ENCODE results near the gene TXNDC15. TPM values are rescaled to one million over a fixed set of nuclear protein-coding genes. Genes with fewer than 3 reads are reported as not detected.

The TXNDC15 gene
- total RNA-seq, 5 donors from 2014 or later (not counting 1 experiment from before 2014, with no cell fraction given): 25.5 to 49.1 (median 38.4) TPM

DNA sequence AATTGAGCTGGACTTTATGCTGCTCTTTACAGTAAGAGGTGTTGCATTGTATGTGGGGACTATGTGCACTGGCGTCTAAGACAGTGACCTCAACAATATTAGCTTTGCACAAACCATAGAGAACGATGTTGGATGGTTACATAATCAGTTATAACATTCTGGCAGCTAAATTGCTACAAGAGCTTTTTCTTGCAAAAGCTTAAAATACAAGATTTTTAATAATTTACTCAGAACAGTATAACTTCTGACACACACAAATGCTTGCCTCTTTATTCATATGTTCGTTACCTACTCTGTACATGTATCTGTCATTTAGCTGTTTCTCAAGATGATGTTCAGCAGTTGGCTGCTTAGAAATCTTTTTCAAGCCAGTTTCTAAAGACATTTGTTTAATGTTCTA lies 16.8 kb upstream of the TXNDC15 start:
- Histone ChIP-seq H3K4me3 (ENCODE audit: control insufficient read depth in 1 of 2, extremely low read depth in 1 of 2, low read length in 1 of 2) (no peak overlapping the region), H3K27me3 (replicated peaks in 1 of 2; ENCODE audit: control insufficient read depth in 2 of 2, extremely low read depth in 1 of 2, insufficient read depth in 2 of 2, low read length in 1 of 2) (no peaks in the 10 kb centered on the region), H3K4me1 (ENCODE audit: control insufficient read depth in 1 of 2, extremely low read depth in 1 of 2, insufficient read depth in 2 of 2, low read length in 2 of 2) (no peaks in the 10 kb centered on the region), H3K36me3 (ENCODE audit: control insufficient read depth in 2 of 2, extremely low read depth in 1 of 2, insufficient read depth in 1 of 2, low read length in 1 of 2) (peaks cover 0 to 39% of the 10 kb centered on the region in 2 donors), H3K27ac (ENCODE audit: low read length) (no peak overlapping the region), H3K9me3 (no peaks in the 10 kb centered on the region)
- Mint-ChIP-seq H3K27ac (no peak overlapping the region), H3K4me3 (no peak overlapping the region), H3K4me1 (peaks cover 27 to 28% (median 28%) of the 10 kb centered on the region in 3 donors), H3K9me3 (no peaks in the 10 kb centered on the region), H3K27me3 (no peaks in the 10 kb centered on the region), H3K36me3 (peaks cover 21% of the 10 kb centered on the region)
- whole genome bisulfite sequencing (ENCODE audit: insufficient coverage): no CpG with 5 or more reads among the region's 3 CpGs
- CTCF ChIA-PET: no interaction called here
- no peak for DNase-seq
- ATAC-seq (replicated peaks in 1 of 4): no peak
- POLR2A ChIA-PET: no interaction called here

DNA sequence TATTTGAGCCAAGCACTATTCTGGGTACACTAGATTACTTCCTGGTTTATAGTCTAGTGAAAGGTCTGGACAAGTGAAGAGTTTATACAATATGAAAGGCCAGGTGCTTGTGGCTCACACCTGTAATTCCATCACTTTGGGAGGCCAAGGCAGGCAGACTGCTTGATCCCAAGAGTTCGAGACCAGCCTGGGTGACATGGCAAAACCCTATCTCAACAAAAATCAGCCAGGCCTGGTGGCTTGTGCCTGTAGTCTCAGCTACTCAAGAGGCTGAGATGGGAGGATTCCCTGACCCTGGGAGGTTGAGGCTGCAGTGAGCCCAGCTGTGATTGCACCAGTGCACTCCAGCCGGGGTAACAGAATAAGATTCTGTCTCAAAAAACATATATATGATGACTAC lies 9.5 kb upstream of the TXNDC15 start:
- H3K36me3 ChIP-seq (ENCODE audit: control insufficient read depth in 2 of 2, extremely low read depth in 1 of 2, insufficient read depth in 1 of 2, low read length in 1 of 2): peaks cover 0 to 12% of the 10 kb centered on the region in 2 donors
- Mint-ChIP-seq H3K9me3 (no peaks in the 10 kb centered on the region), H3K36me3 (peaks cover 3% of the 10 kb centered on the region), H3K4me1 (no peaks in the 10 kb centered on the region), H3K27me3 (no peaks in the 10 kb centered on the region), H3K4me3 (no peak overlapping the region), H3K27ac (no peak overlapping the region)
- H3K4me1 ChIP-seq (ENCODE audit: control insufficient read depth in 1 of 2, extremely low read depth in 1 of 2, insufficient read depth in 2 of 2, low read length in 2 of 2): no peaks in the 10 kb centered on the region
- H3K4me3 ChIP-seq (ENCODE audit: control insufficient read depth in 1 of 2, extremely low read depth in 1 of 2, low read length in 1 of 2): no peak overlapping the region
- DNase-seq: no peak
- ATAC-seq (replicated peaks in 1 of 4): no peak
- ChIA-PET POLR2A (interaction anchor here (0.6 to 0.8 kb wide), 3 partner anchors 14 to 414 kb away, joined by 3 to 5 read pairs (median 3); no protein-coding TSS in a partner anchor), CTCF (no interaction called here)
- no peaks in the 10 kb centered on the region for H3K9me3 ChIP-seq
- no peak overlapping the region for H3K27ac ChIP-seq (ENCODE audit: low read length)
- WGBS (ENCODE audit: insufficient coverage): no CpG with 5 or more reads among the region's 2 CpGs
- H3K27me3 ChIP-seq (replicated peaks in 1 of 2; ENCODE audit: control insufficient read depth in 2 of 2, extremely low read depth in 1 of 2, insufficient read depth in 2 of 2, low read length in 1 of 2): no peaks in the 10 kb centered on the region

DNA sequence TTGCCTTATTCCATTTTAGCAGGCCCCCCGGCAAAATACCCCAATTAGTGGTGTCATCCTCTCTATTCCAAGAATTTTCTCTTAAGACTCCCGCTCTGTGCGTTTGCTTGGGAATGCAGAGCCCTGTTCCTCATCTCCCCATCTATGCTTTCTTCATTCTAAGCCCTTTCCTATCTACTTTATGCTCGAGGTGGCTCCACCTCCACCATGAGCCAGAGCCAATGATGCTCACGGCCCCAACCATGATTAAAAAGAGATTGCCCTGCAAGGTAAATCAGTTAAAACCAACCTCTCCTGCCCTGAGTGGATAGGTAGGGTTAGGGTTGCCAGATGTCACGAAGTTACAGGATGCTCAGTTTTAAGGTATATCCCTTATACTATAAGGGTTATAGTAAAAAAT lies 677 bp upstream of the TXNDC15 start:
- Histone ChIP-seq H3K9me3 (no peaks in the 10 kb centered on the region), H3K27me3 (replicated peaks in 1 of 2; ENCODE audit: control insufficient read depth in 2 of 2, extremely low read depth in 1 of 2, insufficient read depth in 2 of 2, low read length in 1 of 2) (no peaks in the 10 kb centered on the region), H3K4me3 (ENCODE audit: control insufficient read depth in 1 of 2, extremely low read depth in 1 of 2, low read length in 1 of 2) (peak overlapping the region; percentile 70 to 80), H3K36me3 (ENCODE audit: control insufficient read depth in 2 of 2, extremely low read depth in 1 of 2, insufficient read depth in 1 of 2, low read length in 1 of 2) (peaks cover 0 to 6% of the 10 kb centered on the region in 2 donors), H3K4me1 (ENCODE audit: control insufficient read depth in 1 of 2, extremely low read depth in 1 of 2, insufficient read depth in 2 of 2, low read length in 2 of 2) (peaks cover 0 to 41% of the 10 kb centered on the region in 2 experiments), H3K27ac (ENCODE audit: low read length) (peak overlapping the region; percentile 91)
- peak overlapping the region; percentile 90 to 93 (median 92) for H3K4me3 Mint-ChIP-seq
- H3K27ac Mint-ChIP-seq: peak overlapping the region; percentile 83 to 96
- ChIA-PET CTCF (interaction anchor here in 1 of 2 donors (0.7 to 1.5 kb wide), 6 partner anchors 28 to 135 kb away, joined by 3 to 5 read pairs (median 5); partner anchors contain the start of genes C5orf24, CAMLG and PCBD2), POLR2A (interaction anchor here in 1 of 2 donors (0.8 to 1.0 kb wide), 2 partner anchors 28 to 137 kb away, joined by 3 to 6 read pairs; partner anchors contain the start of gene C5orf24)
- H3K9me3 Mint-ChIP-seq: no peaks in the 10 kb centered on the region
- WGBS (ENCODE audit: insufficient coverage): 92% methylated on average over 3 of the region's 6 CpGs
- peaks cover 4% of the 10 kb centered on the region for H3K36me3 Mint-ChIP-seq
- DNase-seq: peak in 8 of 35 experiments; percentile 5 to 61 (median 12)
- ATAC-seq (replicated peaks in 1 of 4): peak; percentile 5 to 18 (median 12)
- H3K27me3 Mint-ChIP-seq: no peaks in the 10 kb centered on the region
- H3K4me1 Mint-ChIP-seq: peaks cover 36 to 47% (median 42%) of the 10 kb centered on the region in 3 donors

DNA sequence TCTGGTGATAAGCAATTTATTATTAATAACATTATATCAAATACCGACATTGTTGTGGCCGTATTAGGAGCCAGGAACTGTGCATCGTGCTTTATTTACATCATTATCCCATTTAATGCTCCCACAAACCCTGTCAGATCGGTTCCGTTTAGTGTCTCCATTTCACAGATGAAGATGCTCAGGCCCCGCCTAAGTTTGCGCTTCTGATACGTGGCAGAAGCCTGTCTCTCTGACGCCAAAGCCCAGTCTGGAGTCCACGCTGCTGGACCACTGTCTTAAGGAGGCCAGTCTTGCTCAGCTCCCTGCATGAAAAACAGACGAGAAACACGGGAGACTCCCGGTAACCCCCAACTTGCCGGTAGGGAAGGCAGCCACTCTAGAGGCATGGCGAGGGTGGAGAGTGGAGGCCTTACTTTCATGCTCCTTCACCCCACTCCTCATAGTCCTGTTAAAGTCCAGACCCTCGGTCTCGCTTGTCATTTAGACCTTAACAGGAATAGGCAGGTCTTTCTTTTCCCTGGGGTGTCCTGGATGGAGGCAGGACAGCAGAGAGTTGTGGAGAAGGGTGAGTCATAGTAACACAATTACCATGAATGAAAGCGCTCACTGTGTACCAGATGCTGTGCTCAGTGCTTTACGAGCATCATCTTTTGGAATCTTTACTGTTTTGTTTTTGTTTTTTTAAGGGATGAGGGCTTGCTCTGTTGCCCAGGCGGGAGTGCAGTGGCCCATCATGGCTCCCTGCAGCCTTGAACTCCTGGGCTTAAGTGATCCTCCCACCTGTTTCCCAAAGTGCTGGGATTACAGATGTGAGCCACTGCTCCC lies 872 bp downstream of the TXNDC15 start:
- peaks cover 0 to 8% of the 10 kb centered on the region in 2 donors for H3K36me3 ChIP-seq (ENCODE audit: control insufficient read depth in 2 of 2, extremely low read depth in 1 of 2, insufficient read depth in 1 of 2, low read length in 1 of 2)
- no peaks in the 10 kb centered on the region for H3K9me3 Mint-ChIP-seq
- peak overlapping the region; percentile 91 for H3K27ac ChIP-seq (ENCODE audit: low read length)
- peaks cover 0 to 51% of the 10 kb centered on the region in 2 experiments for H3K4me1 ChIP-seq (ENCODE audit: control insufficient read depth in 1 of 2, extremely low read depth in 1 of 2, insufficient read depth in 2 of 2, low read length in 2 of 2)
- H3K36me3 Mint-ChIP-seq: peaks cover 6% of the 10 kb centered on the region
- ATAC-seq (replicated peaks in 1 of 4) (peak; percentile 18 to 28 (median 21)), DNase-seq (peak in 14 of 35 experiments; percentile 1 to 54 (median 12))
- H3K27ac Mint-ChIP-seq: peak overlapping the region; percentile 87 to 96
- CTCF ChIA-PET: interaction anchor here in 1 of 2 donors (1.5 kb wide), 1 partner anchor 29 kb away, joined by 5 read pairs; the partner anchor contains the start of gene PCBD2
- no peaks in the 10 kb centered on the region for H3K27me3 ChIP-seq (replicated peaks in 1 of 2; ENCODE audit: control insufficient read depth in 2 of 2, extremely low read depth in 1 of 2, insufficient read depth in 2 of 2, low read length in 1 of 2)
- 4% methylated on average over 11 of the region's 20 CpGs for WGBS (ENCODE audit: insufficient coverage)
- peaks cover 49 to 61% (median 56%) of the 10 kb centered on the region in 3 donors for H3K4me1 Mint-ChIP-seq
- POLR2A ChIA-PET: no interaction called here
- peak overlapping the region; percentile 90 to 93 (median 92) for H3K4me3 Mint-ChIP-seq
- no peaks in the 10 kb centered on the region for H3K9me3 ChIP-seq
- H3K4me3 ChIP-seq (ENCODE audit: control insufficient read depth in 1 of 2, extremely low read depth in 1 of 2, low read length in 1 of 2): peak overlapping the region; percentile 70 to 80
- H3K27me3 Mint-ChIP-seq: no peaks in the 10 kb centered on the region

GRCh38 chr5:134877159-134877558 lies 3.0 kb downstream of the TXNDC15 start:
- no peaks in the 10 kb centered on the region for H3K27me3 Mint-ChIP-seq
- DNase-seq: peak in 1 of 35 experiments; percentile 14
- H3K36me3 Mint-ChIP-seq: peaks cover 8% of the 10 kb centered on the region
- no peak overlapping the region for H3K4me3 ChIP-seq (ENCODE audit: control insufficient read depth in 1 of 2, extremely low read depth in 1 of 2, low read length in 1 of 2)
- peak overlapping the region; percentile 8 to 93 (median 10) for H3K4me3 Mint-ChIP-seq
- peaks cover 0 to 51% of the 10 kb centered on the region in 2 experiments for H3K4me1 ChIP-seq (ENCODE audit: control insufficient read depth in 1 of 2, extremely low read depth in 1 of 2, insufficient read depth in 2 of 2, low read length in 2 of 2)
- peak overlapping the region; percentile 41 to 72 for H3K27ac Mint-ChIP-seq
- peaks cover 0 to 9% of the 10 kb centered on the region in 2 donors for H3K36me3 ChIP-seq (ENCODE audit: control insufficient read depth in 2 of 2, extremely low read depth in 1 of 2, insufficient read depth in 1 of 2, low read length in 1 of 2)
- ATAC-seq (replicated peaks in 1 of 4): no peak
- ChIA-PET POLR2A (interaction anchor here in 1 of 2 donors (0.5 kb wide), 1 partner anchor 284 kb away, joined by 3 read pairs; no protein-coding TSS in a partner anchor), CTCF (interaction anchor here in 1 of 2 donors (0.5 to 0.7 kb wide), 2 partner anchors 10 to 685 kb away, joined by 3 to 6 read pairs; no protein-coding TSS in a partner anchor)
- H3K9me3 ChIP-seq: no peaks in the 10 kb centered on the region
- no peak overlapping the region for H3K27ac ChIP-seq (ENCODE audit: low read length)
- H3K9me3 Mint-ChIP-seq: no peaks in the 10 kb centered on the region
- H3K27me3 ChIP-seq (replicated peaks in 1 of 2; ENCODE audit: control insufficient read depth in 2 of 2, extremely low read depth in 1 of 2, insufficient read depth in 2 of 2, low read length in 1 of 2): no peaks in the 10 kb centered on the region
- peaks cover 55 to 63% (median 62%) of the 10 kb centered on the region in 3 donors for H3K4me1 Mint-ChIP-seq

- peak overlapping the region in 1 of 2 donors; percentile 4 for H3K27ac Mint-ChIP-seq
- no peaks in the 10 kb centered on the region for H3K9me3 Mint-ChIP-seq
- H3K4me3 ChIP-seq (ENCODE audit: control insufficient read depth in 1 of 2, extremely low read depth in 1 of 2, low read length in 1 of 2): no peak overlapping the region
- H3K9me3 ChIP-seq: no peaks in the 10 kb centered on the region
- WGBS (ENCODE audit: insufficient coverage): 95% methylated on average over 3 of the region's 3 CpGs
- H3K27me3 Mint-ChIP-seq: no peaks in the 10 kb centered on the region
- ChIA-PET CTCF (no interaction called here), POLR2A (no interaction called here)
- H3K27me3 ChIP-seq (replicated peaks in 1 of 2; ENCODE audit: control insufficient read depth in 2 of 2, extremely low read depth in 1 of 2, insufficient read depth in 2 of 2, low read length in 1 of 2): no peaks in the 10 kb centered on the region
- ATAC-seq (replicated peaks in 1 of 4) (no peak), DNase-seq (no peak)
- H3K4me1 ChIP-seq (ENCODE audit: control insufficient read depth in 1 of 2, extremely low read depth in 1 of 2, insufficient read depth in 2 of 2, low read length in 2 of 2): peaks cover 0 to 48% of the 10 kb centered on the region in 2 experiments
- H3K36me3 ChIP-seq (ENCODE audit: control insufficient read depth in 2 of 2, extremely low read depth in 1 of 2, insufficient read depth in 1 of 2, low read length in 1 of 2): peaks cover 0 to 9% of the 10 kb centered on the region in 2 donors
- no peak overlapping the region for H3K4me3 Mint-ChIP-seq
- H3K4me1 Mint-ChIP-seq: peaks cover 55 to 59% (median 56%) of the 10 kb centered on the region in 3 donors
- peaks cover 8% of the 10 kb centered on the region for H3K36me3 Mint-ChIP-seq
- no peak overlapping the region for H3K27ac ChIP-seq (ENCODE audit: low read length)
Observed at GRCh38 chr5:134878403-134878802, 4.2 kb downstream of the TXNDC15 start.
